Gastrocnemius medialis (tissue), 4 donors: ENCODE data around the gene ABCA13.

Experiments used
- CTCF ChIP-seq, 5 experiments: fragments of 450-650 bp in 3 of 5; fragments of 200-600 bp in 2 of 5; sonication (generic) in 2 of 5; IDR thresholded peaks in 4 of 5; conservative IDR thresholded peaks in 1 of 5; 1 replicate in 4 of 5; 2 replicates in 1 of 5; pipeline ENCODE4 v1.5.1; 2016 to 2019; ENCODE audit warnings: antibody characterized with exemption in 5 of 5, mild to moderate bottlenecking in 3 of 5, moderate library complexity in 3 of 5
- POLR2A ChIP-seq, 2 donors: fragments of 450-650 bp; IDR thresholded peaks; one replicate each; pipeline ENCODE4 v1.6.1; 2017; ENCODE audit warnings: antibody characterized with exemption in 2 of 2, mild to moderate bottlenecking in 2 of 2, moderate library complexity in 2 of 2

- TF ChIP-seq CTCF (IDR thresholded peaks at IDR 0.05 in 4 of 5, conservative IDR thresholded peaks at IDR 0.05 in 1 of 5) (no peak), POLR2A (IDR thresholded peaks at IDR 0.05) (no peak)
Observed at GRCh38 chr7:48472640-48473039, 301.4 kb downstream of the ABCA13 start.
